K562 (cell line): ENCODE results near the gene SLC44A2. TPM values are rescaled to one million over a fixed set of nuclear protein-coding genes. Genes with fewer than 3 reads are reported as not detected.
A peak's percentile ranks its signal among the peaks of the same experiment; 100 is the strongest.

Experiments
- AFF1 ChIP-seq, 2 experiments: fragments of 450-650 bp; IDR thresholded peaks; 2 replicates each; pipeline ENCODE4 v1.6.1; 2018; ENCODE audit warnings: mild to moderate bottlenecking in 2 of 2, low read depth in 1 of 2; ENCODE audit not compliant: partially characterized antibody in 2 of 2
- ARNT ChIP-seq, 2 experiments: fragments of 450-650 bp; IDR thresholded peaks; 2 replicates each; pipeline ENCODE4 v1.6.1; 2016; ENCODE audit warnings: mild to moderate bottlenecking in 1 of 2
- CGGBP1 ChIP-seq: fragments of 250-450 bp; sonication (Bioruptor Pico); IDR thresholded peaks from 2 replicates; pipeline ENCODE4 v1.9.0; 2021; ENCODE audit warnings: mild to moderate bottlenecking
- E2F8 ChIP-seq: fragments of 450-650 bp; IDR thresholded peaks from 2 replicates; pipeline ENCODE4 v1.7.1; 2018; ENCODE audit warnings: mild to moderate bottlenecking, low read depth; ENCODE audit not compliant: partially characterized antibody
- GTF2E2 ChIP-seq: fragments of 200-800 bp; sonication (Bioruptor generic); IDR thresholded peaks from 2 replicates; pipeline ENCODE4 v1.6.1; 2016; ENCODE audit warnings: missing genetic modification characterization, missing compliant biosample characterization
- KAT7 ChIP-seq: sonication (generic); formaldehyde crosslinking; IDR thresholded peaks from 2 replicates; pipeline ENCODE4 v1.8.0; 2022; ENCODE audit warnings: missing genetic modification reagents, mild to moderate bottlenecking, borderline replicate concordance
- KLF6 ChIP-seq: fragments of 250-450 bp; sonication (Bioruptor Pico); IDR thresholded peaks from 2 replicates; pipeline ENCODE4 v1.4.0; 2020; ENCODE audit warnings: mild to moderate bottlenecking, moderate library complexity, borderline replicate concordance
- MCM7 ChIP-seq, 2 experiments: fragments of 450-650 bp; IDR thresholded peaks; 2 replicates each; pipeline ENCODE4 v1.6.1; 2016 to 2018
- MYNN ChIP-seq, 2 experiments: sonication (generic); formaldehyde crosslinking in 1 of 2; IDR thresholded peaks; 2 replicates each; pipeline versions ENCODE4 v1.5.0 to v1.6.1; 2016 to 2020; ENCODE audit warnings: antibody characterized with exemption in 1 of 2, missing genetic modification reagents in 1 of 2
- NEUROD1 ChIP-seq: fragments of 150-350 bp; IDR thresholded peaks from 2 replicates; pipeline ENCODE4 v1.6.1; 2014; ENCODE audit warnings: borderline replicate concordance, low read length, low read depth; ENCODE audit not compliant: partially characterized antibody
- NKRF ChIP-seq: fragments of 450-650 bp; IDR thresholded peaks from 2 replicates; pipeline ENCODE4 v1.6.1; 2016; ENCODE audit warnings: borderline replicate concordance
- SIN3A ChIP-seq, 2 experiments: fragments of 150-350 bp in 1 of 2; IDR thresholded peaks; 2 replicates each; pipeline ENCODE4 v1.6.1; 2011 to 2016; ENCODE audit warnings: borderline replicate concordance in 2 of 2, low read depth in 2 of 2, low read length in 2 of 2, mild to moderate bottlenecking in 2 of 2, moderate library complexity in 2 of 2; ENCODE audit not compliant: control insufficient read depth in 1 of 2
- SMARCA5 ChIP-seq: fragments of 450-650 bp; IDR thresholded peaks from 2 replicates; pipeline ENCODE4 v1.6.1; 2016
- STAG1 ChIP-seq: sonication (generic); formaldehyde crosslinking; IDR thresholded peaks from 2 replicates; pipeline ENCODE4 v1.5.0; 2020; ENCODE audit warnings: missing genetic modification reagents, borderline replicate concordance
- ZBTB12 ChIP-seq: fragments of 250-450 bp; sonication (Bioruptor Pico); IDR thresholded peaks from 2 replicates; pipeline ENCODE4 v1.4.0; 2020
- ZNF347 ChIP-seq: fragments of 450-650 bp; formaldehyde crosslinking; IDR thresholded peaks from 2 replicates; pipeline ENCODE4 v1.4.0; 2020; ENCODE audit warnings: low read depth, mild to moderate bottlenecking, moderate library complexity
- ZNF561 ChIP-seq: fragments of 450-650 bp; formaldehyde crosslinking; conservative IDR thresholded peaks from 2 replicates; pipeline ENCODE4 v1.4.0; 2020; ENCODE audit warnings: mild to moderate bottlenecking, moderate library complexity
- ZNF584 ChIP-seq: fragments of 200-800 bp; sonication (Bioruptor generic); IDR thresholded peaks from 2 replicates; pipeline ENCODE4 v1.6.1; 2016; ENCODE audit warnings: low read depth, mild to moderate bottlenecking, missing genetic modification characterization, missing compliant biosample characterization
- polyA plus RNA-seq, 8 experiments: library from polyadenylated mRNA; depleted of rRNA in 4 of 8; stranded (reverse) in 5 of 8; unstranded in 3 of 8; fragments of >200 nt; fragmentation: Nextera tagmentation in 2 of 8; fragmentation: Illumina TruSeq in 1 of 8; extraction: Ambion mirVana in 2 of 8; extraction: Trizol in 1 of 8; gene quantifications; 2 replicates each; pipeline versions ENCODE4 v1.2.1 to v1.2.3, GENCODE V29; 2011 to 2014; ENCODE audit warnings: inconsistent platforms in 1 of 8, missing spikeins in 1 of 8
- total RNA-seq, 7 experiments: library from RNA; depleted of rRNA in 6 of 7; stranded (reverse); fragments of >200 nt in 6 of 7; fragmentation: Illumina TruSeq in 2 of 7; extraction: Trizol in 2 of 7; gene quantifications; 2 replicates each; pipeline versions ENCODE4 v1.2.1 to v1.2.3, GENCODE V29; 2011 to 2021; ENCODE audit warnings: low replicate concordance in 1 of 7

Gene SLC44A2
- total and polyA plus RNA-seq, 9 of the 15 experiments (the other 6 are each of a cell fraction or from before 2014, with no cell fraction given): 1.1 to 34.2 (median 8.1) TPM

- TF ChIP-seq GTF2E2 (peak; percentile 67; the same call in 1 of the 2 replicates), ZNF584 (CRISPR knock-in tag) (peak; percentile 48; the same call in 1 of the 2 replicates), MYNN (IDR thresholded peaks at IDR 0.05) (no peak), MYNN (CRISPR knock-in tag; IDR thresholded peaks at IDR 0.05) (no peak), MCM7 (IDR thresholded peaks at IDR 0.05) (no peak), AFF1 (IDR thresholded peaks at IDR 0.05; ENCODE audit: low read depth in 1 of 2, partially characterized antibody in 2 of 2) (no peak), CGGBP1 (CRISPR knock-in tag) (no peak), NKRF (no peak), KAT7 (CRISPR knock-in tag) (no peak), NEUROD1 (no peak), E2F8 (no peak), ZNF561 (no peak), STAG1 (CRISPR knock-in tag) (0 out of 2 replicates have a peak, but pooled peaks have one; percentile 23), ARNT (IDR thresholded peaks at IDR 0.05) (no peak), SIN3A (IDR thresholded peaks at IDR 0.05; ENCODE audit: borderline replicate concordance in 2 of 2, control insufficient read depth in 1 of 2, low read depth in 2 of 2, low read length in 2 of 2) (peak in 1 of 2 experiments; percentile 14; a peak in 1 of 4 replicates), ZNF347 (CRISPR knock-in tag) (no peak), KLF6 (CRISPR knock-in tag) (no peak), SMARCA5 (no peak), ZBTB12 (CRISPR knock-in tag) (no peak)
Observed at GRCh38 chr19:10653482-10653731, 28.1 kb downstream of the SLC44A2 start (continued).
